ENCODE measurements around the gene SEPTIN10. TPM values are rescaled to one million over a fixed set of nuclear protein-coding genes. Genes with fewer than 3 reads are reported as not detected.

Gene SEPTIN10
- 121 TPM for polyA plus RNA-seq (2013, experiment 1 of 2)
- polyA plus RNA-seq (2013, experiment 2 of 2) = 140 TPM

DNA sequence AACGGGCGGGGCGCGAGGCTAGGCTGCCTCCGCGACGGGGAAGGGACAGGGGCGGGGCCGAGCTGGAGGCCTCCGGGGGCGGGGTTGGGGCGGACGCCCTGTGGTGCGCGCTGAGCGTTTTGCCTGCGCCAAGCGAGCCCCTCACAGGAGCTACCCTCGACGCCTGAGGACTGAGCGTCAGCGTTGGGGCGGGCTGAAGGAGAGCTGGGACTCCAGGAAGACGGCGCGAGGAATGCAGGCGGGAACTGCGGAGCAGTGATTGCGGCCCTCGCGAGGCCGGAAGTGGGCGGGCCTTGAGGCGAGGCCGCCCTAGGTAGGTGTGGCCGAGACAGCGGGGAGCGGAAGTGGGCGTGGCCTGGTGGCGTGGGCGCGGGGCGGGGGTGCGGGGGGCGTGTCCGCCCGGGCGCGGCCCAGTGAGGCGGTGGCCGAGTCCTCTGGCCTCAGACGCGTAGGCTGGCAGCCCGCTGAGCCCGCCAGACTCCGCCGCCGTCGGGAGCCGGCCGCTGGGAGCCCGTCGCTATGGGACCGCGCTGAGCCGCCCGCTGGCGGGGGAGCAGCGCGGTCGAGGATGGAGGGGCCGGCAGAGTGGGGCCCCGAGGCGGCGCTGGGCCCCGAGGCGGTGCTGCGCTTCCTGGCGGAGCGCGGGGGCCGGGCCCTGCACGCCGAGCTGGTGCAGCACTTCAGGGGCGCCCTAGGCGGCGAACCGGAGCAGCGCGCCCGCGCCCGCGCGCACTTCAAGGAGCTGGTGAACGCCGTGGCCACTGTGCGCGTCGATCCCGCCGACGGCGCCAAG is at the start of gene SEPTIN10, which contains the start of gene SOWAHC:
TSS of gene SEPTIN10 (minus strand) at position 45 of the 793 bp plus-strand sequence. CDS start 139 bp downstream, outside the sequence.
TSS of gene SOWAHC (plus strand) at position 443 of the 793 bp plus-strand sequence. CDS start at position 569, 126 bp downstream.
- H3K36me3 ChIP-seq (ENCODE audit: control insufficient read depth, insufficient read depth, low read length) = peaks cover 3% of the 10 kb centered on the region
- H3K27ac ChIP-seq (ENCODE audit: low read depth, low read length, severe bottlenecking) = peak within 1 kb of the TSS; percentile 96
- peak within 1 kb of the TSS; percentile 79 for H3K4me3 ChIP-seq (ENCODE audit: extremely low read depth, insufficient read depth, low read length, poor library complexity, severe bottlenecking)
- peaks cover 8% of the 10 kb centered on the region for H3K4me1 ChIP-seq (ENCODE audit: control insufficient read depth, insufficient read depth, low read length, poor library complexity, severe bottlenecking)
- 0 to 1% methylated on average over 54 to 80 of the region's 104 CpGs for WGBS, 2 experiments (ENCODE audit: insufficient coverage in 2 of 2)
- H3K9me3 ChIP-seq (ENCODE audit: control insufficient read depth, low read length) = no peaks in the 10 kb centered on the region

DNA sequence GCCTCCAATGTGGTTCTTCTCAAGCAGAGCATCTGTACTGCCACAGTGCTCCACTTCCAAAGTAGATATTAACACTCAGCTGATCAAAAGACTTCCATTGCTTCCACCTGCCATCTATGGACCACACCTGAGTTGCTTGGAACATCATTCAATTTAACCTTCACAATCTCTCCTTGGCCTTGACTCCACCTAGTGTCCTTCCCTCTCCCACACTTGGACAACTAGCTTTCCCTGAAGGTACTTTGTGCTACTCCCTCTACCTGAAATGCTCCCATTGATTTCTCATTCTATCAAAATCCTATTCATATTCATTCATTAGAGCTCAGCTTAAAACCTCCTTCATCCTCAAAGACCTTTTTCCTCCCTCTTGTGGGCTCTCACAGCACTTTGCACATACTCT is 49.1 kb upstream of the SEPTIN10 start:
- no peaks in the 10 kb centered on the region for H3K36me3 ChIP-seq (ENCODE audit: control insufficient read depth, insufficient read depth, low read length)
- no peaks in the 10 kb centered on the region for H3K9me3 ChIP-seq (ENCODE audit: control insufficient read depth, low read length)
- H3K4me3 ChIP-seq (ENCODE audit: extremely low read depth, insufficient read depth, low read length, poor library complexity, severe bottlenecking) = no peak overlapping the region
- H3K27ac ChIP-seq (ENCODE audit: low read depth, low read length, severe bottlenecking) = no peak overlapping the region
- H3K4me1 ChIP-seq (ENCODE audit: control insufficient read depth, insufficient read depth, low read length, poor library complexity, severe bottlenecking) = peaks cover 5% of the 10 kb centered on the region

DNA sequence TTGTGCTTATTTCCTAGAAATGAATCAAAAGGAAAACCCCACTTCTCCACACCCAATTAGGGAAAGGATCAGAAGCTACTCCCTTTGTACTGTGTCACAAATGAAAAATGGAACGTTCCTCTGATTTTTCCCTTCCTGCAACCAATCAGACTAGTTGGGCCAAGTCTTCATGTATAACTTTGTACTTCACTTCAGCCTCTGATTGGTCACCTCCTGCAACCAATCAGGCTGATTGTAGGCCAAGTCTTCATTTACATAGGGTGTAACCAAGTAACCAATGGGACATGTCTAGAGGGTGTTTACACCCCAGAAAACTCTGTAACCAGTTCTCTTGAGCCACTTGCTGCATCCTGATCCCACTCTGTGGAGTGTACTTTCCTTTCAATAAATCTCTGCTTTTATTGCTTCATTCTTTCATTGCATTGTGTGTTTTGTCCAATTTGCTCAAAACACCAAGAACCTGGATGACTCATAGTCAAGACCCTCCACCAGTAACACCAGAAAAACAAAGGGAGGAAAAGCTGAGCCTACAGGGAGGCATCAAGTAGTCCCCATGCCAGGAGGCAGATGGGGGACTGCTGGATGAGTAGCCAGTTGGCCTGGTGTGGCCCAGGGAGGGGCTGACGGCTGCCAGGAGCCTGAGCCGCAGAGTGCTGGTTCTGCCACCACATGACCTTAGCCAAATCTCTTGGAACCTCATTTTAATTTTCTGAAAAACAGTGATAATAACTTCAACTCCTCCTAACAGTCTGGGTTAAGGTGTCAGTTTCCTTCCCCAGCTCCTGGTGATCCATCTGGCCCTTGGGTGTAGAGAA is 46.5 kb upstream of the SEPTIN10 start:
- peaks cover 8% of the 10 kb centered on the region for H3K4me1 ChIP-seq (ENCODE audit: control insufficient read depth, insufficient read depth, low read length, poor library complexity, severe bottlenecking)
- no peaks in the 10 kb centered on the region for H3K9me3 ChIP-seq (ENCODE audit: control insufficient read depth, low read length)
- H3K27ac ChIP-seq (ENCODE audit: low read depth, low read length, severe bottlenecking) = no peak overlapping the region
- no peak overlapping the region for H3K4me3 ChIP-seq (ENCODE audit: extremely low read depth, insufficient read depth, low read length, poor library complexity, severe bottlenecking)
- 97 to 100% methylated on average over 2 to 3 of the region's 3 CpGs for WGBS, 2 experiments (ENCODE audit: insufficient coverage in 2 of 2)
- H3K36me3 ChIP-seq (ENCODE audit: control insufficient read depth, insufficient read depth, low read length) = no peaks in the 10 kb centered on the region

DNA sequence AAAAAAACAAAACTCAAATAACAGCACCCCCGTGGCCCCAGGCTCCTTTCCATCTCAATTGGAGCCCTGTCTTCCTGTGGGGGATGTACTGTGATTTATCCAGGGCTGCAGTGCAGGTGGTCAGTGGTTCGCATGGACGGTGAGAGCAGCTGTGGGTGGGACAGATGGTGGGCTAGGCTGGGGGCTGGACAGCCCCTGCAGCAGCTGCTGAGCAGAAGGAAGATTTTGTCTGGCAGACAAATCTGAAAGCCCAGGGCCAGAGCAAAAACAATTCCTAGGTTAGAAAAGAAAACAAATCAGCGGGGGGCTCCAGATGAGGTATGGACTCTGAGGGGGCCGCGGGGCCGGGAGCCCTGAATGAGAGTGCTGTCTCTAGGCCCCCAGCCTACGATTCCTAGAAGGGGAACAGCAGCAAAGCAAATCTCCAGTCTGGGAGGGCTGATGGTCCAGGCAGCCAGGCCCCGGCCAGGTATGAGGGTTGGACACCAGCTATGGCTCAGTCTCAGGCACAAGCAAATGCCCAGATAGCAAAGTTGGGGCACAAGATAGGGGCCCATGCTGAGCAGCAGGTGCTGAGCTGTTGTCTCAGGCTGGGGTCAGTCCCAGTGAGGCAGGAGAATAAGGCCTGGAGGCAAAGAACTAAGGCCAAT is 45.8 kb upstream of the SEPTIN10 start:
- no peaks in the 10 kb centered on the region for H3K36me3 ChIP-seq (ENCODE audit: control insufficient read depth, insufficient read depth, low read length)
- 58 to 62% methylated on average over 7 of the region's 9 CpGs for WGBS, 2 experiments (ENCODE audit: insufficient coverage in 2 of 2)
- no peak overlapping the region for H3K4me3 ChIP-seq (ENCODE audit: extremely low read depth, insufficient read depth, low read length, poor library complexity, severe bottlenecking)
- no peaks in the 10 kb centered on the region for H3K9me3 ChIP-seq (ENCODE audit: control insufficient read depth, low read length)
- H3K27ac ChIP-seq (ENCODE audit: low read depth, low read length, severe bottlenecking) = no peak overlapping the region
- H3K4me1 ChIP-seq (ENCODE audit: control insufficient read depth, insufficient read depth, low read length, poor library complexity, severe bottlenecking) = peaks cover 9% of the 10 kb centered on the region

DNA sequence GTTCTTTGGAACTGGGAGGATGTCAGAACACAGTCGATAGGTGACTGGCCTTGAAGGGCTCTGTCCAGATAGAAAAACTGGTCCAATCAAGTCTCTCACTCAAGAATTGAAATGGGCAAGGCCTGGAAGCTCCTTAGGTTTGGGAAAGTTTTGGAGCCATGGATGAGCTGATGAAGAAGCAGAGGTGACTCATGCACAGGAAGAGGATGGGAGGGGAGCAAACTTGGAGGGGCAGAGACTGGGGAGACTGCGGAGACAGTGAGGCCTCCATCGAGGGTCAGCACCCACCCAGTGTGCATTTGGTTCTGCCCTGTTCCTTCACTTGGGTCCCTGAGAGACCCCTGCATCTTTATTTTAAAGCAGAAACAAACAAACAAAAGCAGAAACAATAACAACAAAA is 41.5 kb upstream of the SEPTIN10 start:
- no peak overlapping the region for H3K27ac ChIP-seq (ENCODE audit: low read depth, low read length, severe bottlenecking)
- H3K36me3 ChIP-seq (ENCODE audit: control insufficient read depth, insufficient read depth, low read length) = no peaks in the 10 kb centered on the region
- H3K9me3 ChIP-seq (ENCODE audit: control insufficient read depth, low read length) = no peaks in the 10 kb centered on the region
- peaks cover 13% of the 10 kb centered on the region for H3K4me1 ChIP-seq (ENCODE audit: control insufficient read depth, insufficient read depth, low read length, poor library complexity, severe bottlenecking)
- 85 to 100% methylated on average over 1 to 3 of the region's 3 CpGs for WGBS, 2 experiments (ENCODE audit: insufficient coverage in 2 of 2)
- H3K4me3 ChIP-seq (ENCODE audit: extremely low read depth, insufficient read depth, low read length, poor library complexity, severe bottlenecking) = no peak overlapping the region

DNA sequence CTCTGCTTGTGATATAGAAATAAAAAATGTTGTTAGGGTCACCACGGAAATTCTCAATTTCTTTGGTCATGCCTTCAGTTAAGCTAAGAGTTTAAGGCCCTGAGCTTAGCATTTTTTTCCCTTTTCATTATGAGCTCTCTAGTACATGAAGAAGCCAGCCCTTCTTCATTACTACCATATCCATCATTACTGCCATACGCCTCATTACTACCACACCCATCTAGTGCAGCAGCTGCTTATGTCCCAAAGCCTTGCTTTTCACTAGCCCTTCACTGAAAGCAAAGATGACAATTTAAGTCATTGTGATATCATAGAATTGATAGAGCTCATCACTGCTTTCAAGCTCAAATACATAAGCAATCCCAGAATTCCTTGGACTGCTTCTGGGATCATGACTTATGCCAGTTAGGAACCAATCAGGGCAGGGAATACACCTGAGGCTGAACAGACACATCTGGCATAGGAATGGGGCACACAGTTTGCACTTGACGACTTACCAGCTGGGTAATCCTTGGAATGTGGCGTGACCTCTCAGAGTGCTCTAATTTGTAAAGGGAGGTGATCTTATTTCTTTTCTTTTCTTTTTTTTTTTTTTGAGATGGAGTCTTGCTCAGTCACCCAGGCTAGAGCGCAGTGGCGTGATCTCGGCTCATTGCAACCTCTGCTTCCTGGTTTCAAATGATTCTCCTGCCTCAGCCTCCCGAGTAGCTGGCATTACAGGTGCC is 40.7 kb upstream of the SEPTIN10 start:
- WGBS, 2 experiments (ENCODE audit: insufficient coverage in 2 of 2) = 96 to 98% methylated on average over 7 of the region's 8 CpGs
- H3K4me3 ChIP-seq (ENCODE audit: extremely low read depth, insufficient read depth, low read length, poor library complexity, severe bottlenecking) = no peak overlapping the region
- H3K36me3 ChIP-seq (ENCODE audit: control insufficient read depth, insufficient read depth, low read length) = no peaks in the 10 kb centered on the region
- no peak overlapping the region for H3K27ac ChIP-seq (ENCODE audit: low read depth, low read length, severe bottlenecking)
- no peaks in the 10 kb centered on the region for H3K9me3 ChIP-seq (ENCODE audit: control insufficient read depth, low read length)
- peaks cover 12% of the 10 kb centered on the region for H3K4me1 ChIP-seq (ENCODE audit: control insufficient read depth, insufficient read depth, low read length, poor library complexity, severe bottlenecking)

DNA sequence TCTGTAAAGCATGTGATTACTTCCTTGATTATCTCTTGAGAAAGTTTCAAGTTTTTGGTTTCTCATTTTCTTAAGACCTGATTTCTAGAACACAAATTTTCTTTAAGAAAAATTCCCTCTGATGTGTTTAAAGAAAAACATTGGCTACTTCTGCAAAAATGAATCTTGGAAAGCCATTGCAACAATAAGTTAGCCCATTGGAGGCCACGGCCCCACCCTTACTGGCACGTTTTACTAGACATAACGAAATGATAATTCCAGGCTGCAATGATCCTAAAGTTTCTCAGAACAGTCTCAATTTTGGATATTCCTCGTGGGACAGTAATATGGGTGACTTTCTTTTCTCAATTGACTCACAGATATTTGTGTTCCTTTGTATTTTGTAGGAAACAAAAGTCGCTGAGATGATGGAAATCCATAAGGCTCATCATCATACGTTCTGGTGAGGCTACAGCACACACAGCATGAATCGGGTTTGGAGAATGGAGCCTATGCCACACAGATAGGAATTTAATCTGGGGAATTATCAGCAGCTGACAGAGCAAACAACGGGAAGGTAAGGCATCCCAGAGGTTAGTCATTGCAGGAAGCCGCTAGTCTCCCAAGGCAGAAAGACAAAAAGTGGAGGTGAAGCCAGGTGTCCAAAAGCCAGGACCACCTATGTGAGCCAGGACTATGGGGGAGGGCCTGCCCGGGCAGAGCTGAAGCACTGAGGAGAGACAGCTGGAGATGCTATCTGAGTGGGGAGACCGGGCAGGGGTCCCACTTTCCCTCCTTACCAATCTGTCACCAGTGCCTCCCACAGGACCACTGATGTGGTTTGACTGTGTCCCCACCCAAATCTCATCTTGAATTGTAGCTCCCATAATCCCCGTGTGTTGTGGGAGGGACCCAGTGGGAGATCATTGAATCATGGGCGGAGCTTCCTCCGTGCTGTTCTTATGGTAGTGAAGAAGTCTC is 36.2 kb upstream of the SEPTIN10 start:
- H3K4me1 ChIP-seq (ENCODE audit: control insufficient read depth, insufficient read depth, low read length, poor library complexity, severe bottlenecking) = peaks cover 26% of the 10 kb centered on the region
- 92 to 96% methylated on average over 10 of the region's 14 CpGs for WGBS, 2 experiments (ENCODE audit: insufficient coverage in 2 of 2)
- no peak overlapping the region for H3K27ac ChIP-seq (ENCODE audit: low read depth, low read length, severe bottlenecking)
- H3K9me3 ChIP-seq (ENCODE audit: control insufficient read depth, low read length) = no peaks in the 10 kb centered on the region
- no peaks in the 10 kb centered on the region for H3K36me3 ChIP-seq (ENCODE audit: control insufficient read depth, insufficient read depth, low read length)
- H3K4me3 ChIP-seq (ENCODE audit: extremely low read depth, insufficient read depth, low read length, poor library complexity, severe bottlenecking) = no peak overlapping the region

DNA sequence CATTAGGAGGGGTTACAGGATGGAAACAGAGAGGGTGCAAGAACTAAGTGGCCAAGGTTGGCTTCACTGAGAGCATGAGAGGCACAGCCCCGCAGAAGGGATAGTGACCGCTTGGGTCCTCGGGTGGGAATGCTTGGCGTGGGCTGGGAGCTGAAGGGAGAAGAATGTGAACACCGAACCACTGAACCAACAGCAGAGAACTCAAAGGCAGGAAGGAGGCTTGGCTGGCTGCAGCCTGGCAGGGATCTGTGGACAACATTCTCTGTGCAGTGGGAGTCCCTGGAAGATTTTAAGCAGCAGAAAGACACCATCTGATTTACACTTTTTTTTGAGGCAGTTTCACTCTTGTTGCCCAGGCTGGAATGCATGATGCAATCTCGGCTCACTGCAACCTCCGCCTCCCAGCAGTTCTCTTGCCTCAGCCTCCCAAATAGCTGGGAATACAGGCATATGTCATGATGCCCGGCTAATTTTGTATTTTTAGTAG is 34.3 kb upstream of the SEPTIN10 start:
- H3K9me3 ChIP-seq (ENCODE audit: control insufficient read depth, low read length) = no peaks in the 10 kb centered on the region
- peak overlapping the region; percentile 95 for H3K27ac ChIP-seq (ENCODE audit: low read depth, low read length, severe bottlenecking)
- no peak overlapping the region for H3K4me3 ChIP-seq (ENCODE audit: extremely low read depth, insufficient read depth, low read length, poor library complexity, severe bottlenecking)
- no peaks in the 10 kb centered on the region for H3K36me3 ChIP-seq (ENCODE audit: control insufficient read depth, insufficient read depth, low read length)
- H3K4me1 ChIP-seq (ENCODE audit: control insufficient read depth, insufficient read depth, low read length, poor library complexity, severe bottlenecking) = peaks cover 31% of the 10 kb centered on the region
- WGBS, 2 experiments (ENCODE audit: insufficient coverage in 2 of 2) = 84 to 89% methylated on average over 5 of the region's 8 CpGs

DNA sequence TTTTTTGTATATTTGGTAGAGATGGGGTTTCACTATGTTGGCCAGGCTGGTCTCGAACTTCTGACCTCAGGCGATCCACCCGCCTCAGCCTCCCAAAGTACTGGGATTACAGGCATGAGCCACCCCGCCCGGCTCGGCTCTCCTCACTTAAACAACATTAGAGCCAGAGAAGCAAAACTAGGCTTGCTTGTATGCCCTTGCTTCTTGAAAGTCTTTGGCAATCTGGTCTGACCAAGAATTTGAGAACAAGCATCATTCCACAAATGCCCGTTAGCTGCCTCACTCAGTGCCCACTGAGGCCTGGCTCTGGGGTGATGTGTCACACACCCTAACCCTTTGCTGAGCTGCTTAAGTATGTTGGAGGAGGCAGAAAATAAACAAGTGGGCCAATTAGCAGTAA is 33.9 kb upstream of the SEPTIN10 start:
- no peaks in the 10 kb centered on the region for H3K9me3 ChIP-seq (ENCODE audit: control insufficient read depth, low read length)
- peak overlapping the region; percentile 95 for H3K27ac ChIP-seq (ENCODE audit: low read depth, low read length, severe bottlenecking)
- 92 to 95% methylated on average over 5 to 7 of the region's 7 CpGs for WGBS, 2 experiments (ENCODE audit: insufficient coverage in 2 of 2)
- H3K4me3 ChIP-seq (ENCODE audit: extremely low read depth, insufficient read depth, low read length, poor library complexity, severe bottlenecking) = no peak overlapping the region
- no peaks in the 10 kb centered on the region for H3K36me3 ChIP-seq (ENCODE audit: control insufficient read depth, insufficient read depth, low read length)
- peaks cover 31% of the 10 kb centered on the region for H3K4me1 ChIP-seq (ENCODE audit: control insufficient read depth, insufficient read depth, low read length, poor library complexity, severe bottlenecking)

Data from mesodermal cell (in vitro differentiated cells).